ENCODE data around the gene OTOG. TPM values are rescaled to one million over a fixed set of nuclear protein-coding genes. Genes with fewer than 3 reads are reported as not detected.

The OTOG gene
- total RNA-seq, 2 donors from 2014 or later = not detected

GRCh38 chr11:17561526-17561925, 14.5 kb downstream of the OTOG start:
- H3K36me3 Mint-ChIP-seq = no peaks in the 10 kb centered on the region
- no peak overlapping the region for H3K27ac Mint-ChIP-seq
- H3K9me3 Mint-ChIP-seq = no peaks in the 10 kb centered on the region
- ATAC-seq (no peak), DNase-seq (ENCODE audit: low spot score in 2 of 2) (no peak)

- ATAC-seq (no peak), DNase-seq (ENCODE audit: low spot score in 2 of 2) (no peak)
- Mint-ChIP-seq H3K9me3 (no peaks in the 10 kb centered on the region), H3K27ac (no peak overlapping the region), H3K36me3 (no peaks in the 10 kb centered on the region)
These were observed 16.2 kb downstream of the OTOG start for GRCh38 chr11:17563231-17563646.

- Mint-ChIP-seq H3K36me3 (no peaks in the 10 kb centered on the region), H3K27ac (no peak overlapping the region), H3K9me3 (no peaks in the 10 kb centered on the region)
- ATAC-seq = peak in 1 of 2 donors; percentile 13
- no peak for DNase-seq (ENCODE audit: low spot score in 2 of 2)
These were observed 17.1 kb downstream of the OTOG start for GRCh38 chr11:17563961-17564686.

- H3K9me3 Mint-ChIP-seq = no peaks in the 10 kb centered on the region
- ATAC-seq (no peak), DNase-seq (ENCODE audit: low spot score in 2 of 2) (no peak)
- no peak overlapping the region for H3K27ac Mint-ChIP-seq
- no peaks in the 10 kb centered on the region for H3K36me3 Mint-ChIP-seq
These were observed 17.6 kb downstream of the OTOG start for GRCh38 chr11:17564687-17565042.

- peak overlapping the region in 1 of 2 donors; percentile 9 for H3K27ac Mint-ChIP-seq
- DNase-seq (ENCODE audit: low spot score in 2 of 2) = no peak
- H3K36me3 Mint-ChIP-seq = no peaks in the 10 kb centered on the region
- no peaks in the 10 kb centered on the region for H3K9me3 Mint-ChIP-seq
- no peak for ATAC-seq
These were observed 21.9 kb downstream of the OTOG start for GRCh38 chr11:17568944-17569343.

GRCh38 chr11:17570034-17570433, 23.0 kb downstream of the OTOG start:
- Mint-ChIP-seq H3K9me3 (no peaks in the 10 kb centered on the region), H3K36me3 (no peaks in the 10 kb centered on the region), H3K27ac (no peak overlapping the region)
- DNase-seq (ENCODE audit: low spot score in 2 of 2) = no peak
- ATAC-seq = no peak

- Mint-ChIP-seq H3K27ac (no peak overlapping the region), H3K9me3 (no peaks in the 10 kb centered on the region), H3K36me3 (no peaks in the 10 kb centered on the region)
- DNase-seq (ENCODE audit: low spot score in 2 of 2) (no peak), ATAC-seq (no peak)
These were observed 24.6 kb downstream of the OTOG start for GRCh38 chr11:17571431-17572358.

GRCh38 chr11:17572359-17572690, 25.3 kb downstream of the OTOG start:
- Mint-ChIP-seq H3K9me3 (no peaks in the 10 kb centered on the region), H3K36me3 (no peaks in the 10 kb centered on the region), H3K27ac (no peak overlapping the region)
- ATAC-seq (no peak), DNase-seq (ENCODE audit: low spot score in 2 of 2) (no peak)

- H3K27ac Mint-ChIP-seq = no peak overlapping the region
- DNase-seq (ENCODE audit: low spot score in 2 of 2) = no peak
- no peaks in the 10 kb centered on the region for H3K36me3 Mint-ChIP-seq
- ATAC-seq = no peak
- no peaks in the 10 kb centered on the region for H3K9me3 Mint-ChIP-seq
These were observed 25.9 kb downstream of the OTOG start for GRCh38 chr11:17572791-17573460.

- DNase-seq (ENCODE audit: low spot score in 2 of 2) (no peak), ATAC-seq (no peak)
- Mint-ChIP-seq H3K9me3 (no peaks in the 10 kb centered on the region), H3K27ac (peak overlapping the region in 1 of 2 donors; percentile 30), H3K36me3 (no peaks in the 10 kb centered on the region)
These were observed 26.5 kb downstream of the OTOG start for GRCh38 chr11:17573526-17573925.

- H3K9me3 Mint-ChIP-seq = no peaks in the 10 kb centered on the region
- ATAC-seq = no peak
- H3K36me3 Mint-ChIP-seq = no peaks in the 10 kb centered on the region
- peak overlapping the region in 1 of 2 donors; percentile 73 for H3K27ac Mint-ChIP-seq
- no peak for DNase-seq (ENCODE audit: low spot score in 2 of 2)
These were observed 27.4 kb downstream of the OTOG start for GRCh38 chr11:17574141-17575091.

GRCh38 chr11:17575431-17576425, 28.7 kb downstream of the OTOG start:
- no peaks in the 10 kb centered on the region for H3K9me3 Mint-ChIP-seq
- no peak overlapping the region for H3K27ac Mint-ChIP-seq
- H3K36me3 Mint-ChIP-seq = no peaks in the 10 kb centered on the region
- ATAC-seq = no peak
- no peak for DNase-seq (ENCODE audit: low spot score in 2 of 2)

- ATAC-seq = no peak
- H3K36me3 Mint-ChIP-seq = no peaks in the 10 kb centered on the region
- DNase-seq (ENCODE audit: low spot score in 2 of 2) = no peak
- H3K9me3 Mint-ChIP-seq = no peaks in the 10 kb centered on the region
- H3K27ac Mint-ChIP-seq = no peak overlapping the region
These were observed 31.2 kb downstream of the OTOG start for GRCh38 chr11:17578296-17578695.

GRCh38 chr11:17578958-17579357, 31.9 kb downstream of the OTOG start:
- no peaks in the 10 kb centered on the region for H3K36me3 Mint-ChIP-seq
- DNase-seq (ENCODE audit: low spot score in 2 of 2) (no peak), ATAC-seq (no peak)
- H3K27ac Mint-ChIP-seq = no peak overlapping the region
- no peaks in the 10 kb centered on the region for H3K9me3 Mint-ChIP-seq

- H3K36me3 Mint-ChIP-seq = no peaks in the 10 kb centered on the region
- DNase-seq (ENCODE audit: low spot score in 2 of 2) (no peak), ATAC-seq (no peak)
- H3K9me3 Mint-ChIP-seq = no peaks in the 10 kb centered on the region
- no peak overlapping the region for H3K27ac Mint-ChIP-seq
These were observed 32.4 kb downstream of the OTOG start for GRCh38 chr11:17579451-17579850.

Measured in activated naive CD4-positive, alpha-beta T cell treated with anti-CD3 and anti-CD28 coated beads, Interleukin-2, amount 50 U/mL, for 72 hours (primary cell).